Fibroblast of peridontal ligament (primary cell): ENCODE results near the gene BBS9.

Experiments
- DNase-seq: peaks from one replicate; pipeline ENCODE4 v3.0.0-alpha.2; 2010; ENCODE audit errors: extremely low read depth

BBS9 gene

DNA sequence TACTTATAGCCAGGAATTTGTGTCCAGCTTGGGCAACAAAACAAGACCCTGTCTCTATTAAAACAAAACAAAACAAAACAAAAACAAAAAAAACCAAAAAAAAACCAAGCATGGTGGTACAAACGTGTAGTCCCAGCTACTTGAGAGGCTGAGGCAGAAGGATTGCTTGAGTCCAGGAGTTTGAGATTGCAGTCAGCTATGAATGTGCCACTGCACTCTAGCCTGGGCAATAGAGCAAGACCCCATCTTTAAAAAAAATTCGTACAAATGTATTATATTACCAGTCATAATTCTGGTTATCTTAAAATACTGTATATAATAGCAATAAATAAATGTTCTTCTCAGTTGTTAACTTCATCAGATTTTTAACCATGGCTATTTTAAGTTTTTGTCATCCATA is 2.3 kb upstream of the BBS9 start:
- no peak for DNase-seq

DNA sequence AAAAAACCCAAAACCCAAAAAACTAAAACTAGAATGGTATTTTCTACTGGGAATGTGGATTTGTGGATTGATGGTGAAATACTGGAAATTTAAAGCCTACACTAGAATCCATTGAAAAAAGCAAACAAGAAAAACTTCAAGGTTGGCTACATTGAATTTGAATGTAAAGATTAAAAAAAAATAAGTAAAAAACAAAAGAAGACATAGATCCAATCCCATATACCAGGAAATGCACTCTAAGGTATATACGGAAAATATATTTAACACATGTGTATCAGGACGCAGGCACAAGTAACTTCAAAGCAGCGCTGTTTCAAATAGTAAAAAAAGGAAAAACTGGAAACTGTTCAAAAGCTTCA is 754 bp upstream of the BBS9 start:
- no peak for DNase-seq

DNA sequence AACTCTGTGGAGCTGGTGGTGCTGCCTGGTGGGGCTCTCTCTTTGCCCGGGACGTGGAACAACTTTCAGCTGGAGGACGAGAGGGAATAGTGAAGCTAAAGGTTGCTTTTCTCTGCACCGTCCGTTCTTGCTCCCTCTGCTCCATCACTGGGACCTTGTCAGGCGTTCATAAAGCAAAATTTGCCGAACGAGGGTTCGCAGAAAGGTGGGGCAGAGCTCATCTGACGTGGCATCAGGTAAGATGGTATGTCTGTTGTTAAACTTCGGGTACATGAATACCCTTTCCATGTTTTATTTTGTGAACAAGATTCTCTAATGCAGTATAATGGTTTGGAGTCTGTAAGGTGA is 416 bp downstream of the BBS9 start:
- no peak for DNase-seq

DNA sequence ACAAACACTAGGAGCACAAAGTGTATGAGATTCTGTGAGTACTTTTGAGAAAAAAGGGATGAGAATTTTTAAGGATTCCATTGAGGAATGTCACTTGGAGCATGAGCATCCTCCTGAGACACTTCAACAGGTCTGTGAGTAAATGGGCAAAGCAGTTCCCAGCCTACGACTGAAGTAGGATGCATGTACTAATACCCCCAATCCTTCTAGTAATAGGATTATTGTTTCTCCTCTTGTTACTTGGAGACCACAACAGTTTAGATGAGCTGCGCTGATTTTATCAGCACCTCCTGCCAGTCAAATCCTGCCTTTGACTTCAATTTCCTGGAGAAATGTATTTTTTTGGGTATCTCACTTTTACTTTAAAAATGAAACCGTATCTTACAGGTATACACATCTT is 820 bp downstream of the BBS9 start:
- DNase-seq = peak; percentile 30

DNA sequence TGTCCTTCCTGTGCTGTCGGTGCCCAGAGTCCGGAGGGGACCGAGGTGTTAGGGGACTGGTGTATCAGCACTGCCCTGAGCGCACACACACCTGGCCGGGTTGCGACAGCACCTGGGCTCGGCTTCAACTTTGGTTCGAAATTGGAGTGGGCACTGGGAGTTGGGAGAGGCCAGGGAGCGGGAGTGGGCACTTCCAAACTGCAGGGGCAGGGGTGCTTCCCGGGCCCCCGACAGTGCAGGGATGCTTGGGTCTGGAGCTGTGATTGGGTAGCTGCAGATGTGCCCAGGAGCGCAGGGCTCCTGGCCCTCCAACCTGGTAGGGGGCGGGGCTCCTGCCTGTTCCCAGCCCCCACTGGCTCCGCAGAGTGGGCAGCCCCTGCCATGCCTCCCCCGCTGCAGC is 7.7 kb downstream of the BBS9 start:
- DNase-seq = no peak

DNA sequence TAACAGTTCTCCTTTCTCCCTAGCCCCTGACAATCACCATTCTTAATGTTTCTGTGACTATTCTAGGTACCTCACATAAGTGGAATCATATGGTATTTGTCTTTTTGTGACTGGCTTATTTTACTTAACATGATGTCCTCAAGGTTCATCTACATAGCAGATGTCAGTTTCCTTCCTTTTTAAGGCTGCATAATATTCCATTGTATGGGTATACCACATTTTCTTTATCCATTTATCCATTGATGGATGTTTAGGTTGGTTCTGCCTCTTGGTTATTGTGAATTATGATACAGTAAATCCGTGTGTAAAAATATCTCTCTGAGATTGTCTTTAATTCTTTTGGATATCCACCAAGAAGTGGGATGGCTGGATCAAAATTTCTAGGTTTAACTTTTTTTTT is 13.2 kb downstream of the BBS9 start:
- no peak for DNase-seq

DNA sequence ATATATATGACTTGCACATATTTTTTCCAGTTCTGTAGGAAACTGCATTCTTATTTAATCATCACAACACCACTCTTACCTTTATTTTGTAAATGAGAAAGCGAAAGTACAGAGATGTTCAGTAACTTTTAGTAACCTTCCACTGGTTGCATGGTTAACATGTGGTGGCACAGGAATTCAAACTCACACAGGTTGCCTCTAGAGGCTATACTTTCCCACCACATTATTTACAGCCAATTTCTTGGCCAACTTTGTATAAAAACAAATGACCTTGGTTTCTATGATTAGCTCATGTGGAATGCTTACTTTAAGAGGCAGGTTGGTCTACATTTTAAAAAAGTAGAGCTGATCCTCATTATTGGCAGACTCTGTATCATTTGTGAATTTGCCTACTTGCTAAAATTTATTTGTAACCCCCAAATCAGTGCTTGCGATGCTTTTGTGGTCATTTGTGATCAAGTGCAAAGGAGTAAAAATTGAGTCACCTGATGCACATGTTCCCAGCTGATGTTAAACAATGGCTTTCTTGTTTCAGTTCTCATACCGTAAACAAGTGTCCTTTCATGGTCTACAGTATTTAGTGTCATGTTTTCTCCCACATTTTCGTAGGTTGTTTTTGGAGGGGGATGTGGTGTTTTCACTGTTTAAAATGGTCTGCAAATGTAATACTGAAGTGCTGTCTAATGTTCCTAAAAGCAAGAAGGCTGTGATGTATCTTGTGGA is 14.8 kb downstream of the BBS9 start:
- peak; percentile 48 for DNase-seq

DNA sequence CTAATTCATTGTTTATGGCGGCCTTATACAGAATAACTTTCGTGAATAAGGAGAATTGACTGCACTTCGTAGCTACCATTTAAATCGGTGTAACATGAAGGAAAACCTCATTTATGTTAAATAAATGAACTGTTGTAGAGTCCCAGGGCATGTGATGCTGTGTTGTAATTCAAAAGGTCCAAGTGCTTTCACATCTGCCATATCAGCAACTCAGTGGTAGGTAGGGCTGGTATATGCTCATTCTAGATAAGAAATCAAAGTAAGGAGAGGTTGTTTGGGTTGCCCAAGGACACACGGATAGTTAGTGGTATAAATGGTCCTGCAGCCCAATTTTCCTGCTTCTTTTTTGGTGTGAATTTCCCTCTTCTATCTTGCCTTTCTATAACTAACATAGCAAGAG is 15.8 kb downstream of the BBS9 start:
- no peak for DNase-seq

DNA sequence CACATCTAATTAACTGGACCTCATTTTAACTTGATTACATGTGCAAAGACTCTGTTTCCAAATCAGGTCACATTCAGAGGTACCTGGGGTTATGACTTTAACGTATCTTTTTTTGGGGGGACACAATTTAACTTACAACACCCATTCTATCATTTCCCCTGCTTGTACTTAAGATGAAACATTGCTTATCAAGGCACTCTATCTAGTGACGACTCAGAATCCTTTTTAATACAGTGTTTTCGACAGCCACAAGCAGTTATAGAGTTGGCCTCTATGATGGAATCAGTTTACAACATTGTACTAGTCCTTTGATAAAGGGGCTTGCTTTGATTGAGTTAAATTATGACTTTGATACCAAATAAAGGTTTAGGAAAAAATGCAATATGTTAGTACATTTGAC is 22.7 kb downstream of the BBS9 start:
- no peak for DNase-seq

DNA sequence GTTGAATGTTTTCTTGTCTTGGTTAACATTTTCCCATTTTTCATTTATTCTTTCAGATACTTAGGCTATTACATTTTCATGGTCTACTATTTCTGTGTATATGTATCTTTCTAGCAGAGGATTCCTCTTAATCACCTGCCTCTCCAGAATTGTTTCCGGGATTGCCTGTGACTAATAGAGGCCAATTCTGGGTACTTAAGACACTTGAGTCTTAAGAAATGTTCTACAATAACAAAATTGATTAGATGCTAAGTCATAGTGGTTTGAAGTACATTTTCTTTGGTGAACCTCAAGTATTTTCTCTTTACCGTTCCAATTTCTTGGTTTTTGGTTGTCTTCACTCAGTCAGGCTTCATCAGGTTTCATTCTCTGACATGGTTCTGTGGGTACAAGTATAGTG is 26.4 kb downstream of the BBS9 start:
- peak; percentile 99 for DNase-seq

DNA sequence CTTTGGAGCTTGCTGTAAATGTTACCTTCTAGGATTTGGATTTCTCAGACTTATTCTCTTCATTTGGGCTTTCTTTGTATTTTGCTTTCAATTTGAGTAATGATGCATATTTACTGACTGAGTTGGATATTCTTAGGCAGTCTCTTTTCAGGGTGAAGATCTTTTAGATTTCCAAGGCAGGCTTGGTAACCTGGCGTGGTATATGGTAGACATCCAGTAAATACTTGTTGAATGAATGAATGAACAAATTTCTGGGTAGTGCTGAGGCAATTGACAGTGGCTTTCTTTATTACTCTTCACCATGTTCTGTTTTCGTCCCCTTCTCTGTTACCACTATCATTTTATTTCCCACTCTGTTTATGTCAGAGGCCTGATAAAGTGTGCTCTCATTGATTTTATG is 27.1 kb downstream of the BBS9 start:
- DNase-seq = peak; percentile 78

DNA sequence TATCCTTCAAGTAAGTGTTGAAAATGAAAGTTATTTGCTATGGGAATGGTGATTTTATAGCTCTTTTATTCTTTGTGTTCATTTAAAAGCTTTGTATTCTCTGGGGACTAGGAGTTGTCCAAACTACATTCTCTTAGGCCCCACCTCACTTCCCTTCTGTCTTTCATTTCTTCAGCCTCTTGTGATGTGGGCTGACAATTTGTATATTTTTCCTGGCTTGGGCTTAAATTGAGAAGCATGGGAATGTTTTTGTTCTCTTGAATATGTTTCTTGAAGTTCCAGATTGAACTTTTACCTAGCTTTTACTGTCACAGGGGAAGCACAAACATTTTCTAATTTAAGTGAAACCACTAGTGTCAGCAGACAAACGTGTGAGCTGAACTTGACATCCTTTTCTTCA is 27.9 kb downstream of the BBS9 start:
- DNase-seq = peak; percentile 96

DNA sequence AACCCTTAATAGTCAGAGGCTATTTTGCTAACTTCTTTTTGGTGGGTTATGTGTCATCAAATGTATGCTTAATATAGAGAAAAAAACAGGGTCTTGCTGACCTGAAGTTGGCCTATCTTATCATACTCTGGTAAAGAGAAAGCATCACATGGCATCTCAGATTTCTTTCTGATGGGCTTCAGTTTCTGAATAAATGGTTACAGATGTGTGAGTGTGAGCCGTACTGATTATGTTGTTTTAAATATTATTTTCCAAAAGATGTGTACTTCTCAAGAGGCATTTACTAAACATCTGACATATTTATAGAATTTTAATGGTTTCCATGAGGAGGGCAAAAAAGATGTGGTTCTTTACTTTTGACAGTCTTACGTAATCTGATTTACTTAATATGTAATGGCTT is 28.4 kb downstream of the BBS9 start:
- peak; percentile 93 for DNase-seq

DNA sequence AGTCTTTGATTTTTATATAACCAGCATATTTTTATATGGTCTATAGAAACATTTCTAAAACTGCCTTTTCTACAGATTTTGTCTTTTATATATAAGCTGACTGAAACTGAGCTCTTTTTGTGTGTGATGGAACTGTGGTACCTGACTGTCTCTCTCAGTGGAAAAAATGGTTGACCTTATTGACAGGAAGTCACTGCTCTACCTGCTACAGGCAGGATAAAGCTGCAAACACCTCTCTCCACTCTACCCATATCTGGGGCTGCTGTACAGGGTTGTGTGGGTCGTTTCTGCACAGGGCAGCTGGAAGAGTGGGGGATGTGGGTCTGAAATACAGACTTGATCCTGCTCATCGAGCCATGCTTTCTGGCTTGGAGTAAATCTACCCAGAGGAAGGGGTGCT is 48.5 kb downstream of the BBS9 start:
- DNase-seq = no peak

DNA sequence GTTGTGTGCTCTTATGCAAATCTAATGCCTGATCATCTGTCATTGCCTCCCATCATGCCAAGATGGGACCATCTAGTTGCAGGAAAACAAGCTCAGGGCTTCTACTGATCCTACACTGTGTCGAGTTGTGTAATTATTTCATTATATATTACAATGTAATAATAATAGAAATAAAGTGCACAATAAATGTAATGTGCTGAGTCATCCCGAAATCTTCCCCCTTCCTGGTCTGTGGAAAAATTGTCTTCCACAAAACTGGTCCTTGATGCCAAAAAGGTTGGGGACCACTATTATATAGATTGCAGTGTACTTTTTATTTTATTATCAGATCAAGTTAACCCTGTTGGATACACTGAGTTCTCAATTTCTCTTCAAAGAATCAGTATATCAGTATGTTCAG is 50.2 kb downstream of the BBS9 start:
- DNase-seq = no peak

DNA sequence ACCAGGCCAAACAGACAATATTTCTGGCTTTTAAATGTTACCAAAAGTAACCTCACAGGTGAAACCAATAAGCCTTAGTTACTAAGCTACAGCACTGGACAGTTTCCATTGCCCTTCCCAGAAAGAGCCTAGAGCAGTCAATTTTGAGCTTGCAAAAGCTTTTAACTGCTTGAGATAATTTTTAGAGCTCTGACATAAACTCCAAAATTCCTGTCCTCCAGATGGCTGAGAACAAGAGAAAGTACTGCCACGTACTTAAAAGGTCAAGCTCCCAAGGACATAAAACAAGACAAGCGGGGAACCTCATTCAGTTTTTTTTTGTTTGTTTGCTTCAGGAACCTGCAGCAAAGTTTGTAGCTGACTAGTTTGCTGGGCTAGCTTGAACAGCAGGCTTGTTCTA is 54.1 kb downstream of the BBS9 start:
- peak; percentile 37 for DNase-seq

DNA sequence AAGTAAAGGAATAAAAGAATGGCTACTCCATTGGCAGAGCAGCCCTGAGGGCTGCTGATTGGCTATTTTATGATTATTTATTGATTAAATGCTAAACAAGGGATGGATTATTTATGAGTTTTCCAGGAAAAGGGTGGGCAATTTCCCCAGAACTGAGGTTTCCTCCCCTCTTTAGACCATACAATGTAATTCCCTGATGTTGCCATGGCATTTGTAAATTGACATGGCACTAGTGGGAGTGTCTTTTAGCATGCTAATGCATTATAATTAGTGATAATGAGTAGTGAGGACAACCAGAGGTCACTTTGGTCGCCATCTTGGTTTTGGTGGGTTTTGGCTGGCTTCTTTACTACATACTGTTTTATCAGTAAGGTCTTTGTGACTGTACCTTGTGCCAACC is 55.5 kb downstream of the BBS9 start:
- DNase-seq = no peak

DNA sequence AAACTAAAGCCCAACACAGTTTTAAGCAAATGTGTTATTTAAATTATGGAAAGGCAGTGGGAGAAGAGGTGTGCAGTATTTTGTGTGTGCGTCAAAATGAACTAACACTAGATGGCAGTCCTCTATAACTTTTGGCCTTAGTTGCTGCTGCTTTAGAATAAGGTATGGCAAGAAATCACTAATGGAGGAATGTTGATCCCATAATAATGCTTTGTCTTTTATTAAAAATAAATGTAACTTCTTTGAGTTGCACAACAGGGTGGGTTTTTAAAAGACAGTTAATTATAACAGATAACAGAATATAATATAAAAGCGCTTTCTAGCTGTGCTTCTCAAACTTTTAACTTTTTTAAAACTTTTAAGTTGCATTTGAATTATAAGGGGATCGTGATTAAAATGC is 56.4 kb downstream of the BBS9 start:
- DNase-seq = peak; percentile 80

DNA sequence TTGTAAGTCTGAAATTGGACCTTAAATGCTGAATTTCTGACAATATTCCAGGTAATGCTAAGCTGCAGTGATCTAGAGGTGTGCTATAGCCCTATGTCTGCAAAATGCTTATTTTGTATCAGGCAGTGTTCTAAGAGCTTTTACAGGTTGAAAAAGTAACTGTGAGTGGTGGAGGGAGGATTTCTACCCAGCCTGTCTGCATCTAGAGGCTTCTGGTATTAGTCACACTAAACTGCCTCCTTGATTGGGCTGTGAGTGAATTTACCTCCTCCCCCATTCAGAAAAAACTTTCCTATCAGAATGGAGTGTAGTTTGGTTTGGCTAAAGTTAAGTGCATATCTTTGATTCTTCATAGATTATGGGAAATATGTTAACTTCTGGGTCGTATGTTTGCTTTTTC is 56.8 kb downstream of the BBS9 start:
- DNase-seq = peak; percentile 64

DNA sequence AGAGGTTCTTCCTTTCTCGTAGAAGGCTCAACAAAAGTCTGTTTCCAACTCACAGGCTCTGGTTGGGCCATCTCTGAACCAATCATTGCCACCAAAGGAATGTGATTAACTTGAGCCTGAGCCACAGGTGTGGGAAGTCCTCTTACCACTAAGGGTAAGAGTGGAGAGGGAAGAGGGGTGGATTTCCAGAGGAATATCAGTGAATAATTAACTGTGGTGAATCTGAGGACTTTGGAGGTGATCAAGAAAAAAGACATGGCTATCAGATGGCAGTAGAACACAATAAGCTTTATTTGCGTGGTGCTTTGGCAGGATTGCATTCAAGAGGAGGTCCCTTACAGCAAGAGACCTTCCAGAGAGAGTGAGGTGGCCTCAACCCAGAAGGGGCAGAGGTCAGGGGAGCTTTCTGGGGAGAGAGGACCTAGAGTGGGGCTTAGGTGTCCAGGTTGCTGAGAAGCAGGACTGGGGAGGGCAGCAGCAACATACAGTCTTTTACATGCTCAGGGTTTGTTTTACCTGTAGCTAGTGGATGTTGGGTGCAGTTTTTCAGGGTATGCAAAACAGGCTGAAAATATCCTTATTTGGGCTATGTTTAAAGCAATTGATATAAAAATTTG is 61.4 kb downstream of the BBS9 start:
- DNase-seq = no peak

DNA sequence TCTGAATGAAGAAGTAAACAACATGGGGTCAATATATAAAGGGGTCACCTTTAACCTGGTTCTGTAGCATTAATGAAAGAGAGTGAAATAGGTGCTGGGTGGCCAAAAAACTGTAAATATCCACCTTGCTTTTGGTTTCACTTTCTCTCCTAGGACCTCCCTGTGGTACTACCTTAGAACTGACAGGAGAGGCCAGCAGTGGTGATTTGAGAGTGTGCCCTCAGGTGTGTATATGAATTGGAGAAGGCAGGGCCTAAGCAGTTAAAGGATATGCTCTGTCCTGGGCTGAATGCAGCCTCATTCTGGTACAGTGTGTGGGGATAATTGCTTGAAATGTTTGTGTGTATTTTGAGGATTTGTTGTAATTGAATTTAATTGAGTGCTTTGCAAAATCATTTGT is 62.0 kb downstream of the BBS9 start:
- DNase-seq = no peak

DNA sequence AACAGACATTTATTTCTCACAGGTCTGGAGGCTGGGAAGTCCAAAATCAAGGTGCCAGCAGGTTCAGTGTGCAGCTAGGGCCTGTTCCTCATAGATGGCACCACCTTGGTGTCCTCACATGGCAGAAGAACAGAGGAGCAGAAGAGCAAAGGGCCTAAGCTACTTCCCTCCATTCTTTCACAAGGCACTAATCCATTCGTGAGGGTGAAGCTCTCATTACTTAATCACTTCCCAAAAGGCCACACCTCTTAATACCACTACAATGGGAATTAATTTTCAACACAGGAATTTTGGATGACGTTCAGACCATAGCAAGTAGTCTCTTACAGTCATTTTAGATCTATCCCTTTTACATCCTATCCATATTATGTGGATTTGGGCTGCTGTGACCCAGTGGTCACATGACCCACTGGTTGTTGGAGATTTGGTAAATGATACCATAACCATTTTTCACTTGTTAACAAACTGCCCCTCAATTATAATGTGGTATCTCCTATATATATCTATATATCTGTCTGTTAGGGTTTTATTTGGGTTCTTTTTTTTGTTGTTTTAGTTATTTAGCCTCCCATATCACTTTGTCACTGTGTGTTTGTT is 63.4 kb downstream of the BBS9 start:
- DNase-seq = no peak

DNA sequence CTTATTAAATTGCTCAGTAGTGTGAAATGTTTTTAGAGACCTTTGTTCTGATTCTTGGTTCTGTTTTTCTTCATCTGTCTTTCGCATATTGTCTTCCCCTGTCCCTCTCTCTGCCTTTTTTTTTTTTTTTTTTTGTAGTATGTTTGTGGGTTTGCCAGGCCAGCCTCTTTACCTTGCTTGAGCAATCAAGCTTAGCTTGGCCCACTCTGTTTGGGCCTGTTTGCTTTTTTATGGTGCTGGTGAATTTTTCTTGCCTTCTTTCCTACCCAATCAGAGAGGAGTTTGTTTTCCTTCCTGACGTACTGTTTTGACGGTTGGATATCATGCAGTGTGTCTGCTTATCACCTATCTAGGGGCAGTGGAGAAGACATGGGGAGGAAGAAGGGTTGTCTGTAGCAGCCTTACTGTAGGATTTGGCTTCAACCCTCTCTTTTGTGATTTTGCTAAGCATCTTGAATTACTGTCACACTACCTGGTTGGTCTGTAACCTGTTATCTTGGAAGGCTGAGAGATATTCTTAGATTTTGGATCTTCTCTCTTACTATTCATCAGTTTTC is 64.0 kb downstream of the BBS9 start:
- DNase-seq = no peak
